WTC11 (cell line): Measurements from ENCODE around the gene PRKG2. TPM values are rescaled to one million over a fixed set of nuclear protein-coding genes. Genes with fewer than 3 reads are reported as not detected.

Experiments used
- ATAC-seq: fragments of 200-7000 bp; cut with Tn5 transposase; 2 replicates; pipeline ENCODE4 v1.10.0; 2021; ENCODE audit warnings: mild to moderate bottlenecking, moderate library complexity
- CTCF ChIA-PET: fragments of 300-600 bp; sonication (Branson Sonifier 250); formaldehyde crosslinking; loops from one replicate; lab custom pipeline; 2021; ENCODE audit warnings: antibody characterized with exemption; lab: Charles Lee
- POLR2A ChIA-PET: fragments of 350-600 bp; sonication (Branson Sonifier 250); formaldehyde crosslinking; loops from one replicate; lab custom pipeline; 2021; ENCODE audit warnings: antibody characterized with exemption; lab: Charles Lee
- DNase-seq: peaks from one replicate; pipeline ENCODE4 v3.0.0; 2021; ENCODE audit warnings: low spot score
- H3K27ac Mint-ChIP-seq: 2 replicates; pipeline ENCODE4 v1.8.0; 2021; ENCODE audit warnings: mixed read lengths
- H3K27me3 Mint-ChIP-seq: 2 replicates; pipeline ENCODE4 v1.8.0; 2021; ENCODE audit warnings: low read depth, mild to moderate bottlenecking, moderate library complexity, mixed read lengths
- H3K36me3 Mint-ChIP-seq: 2 replicates; pipeline ENCODE4 v1.8.0; 2021; ENCODE audit warnings: mixed read lengths
- H3K4me1 Mint-ChIP-seq: 2 replicates; pipeline ENCODE4 v1.8.0; 2022; ENCODE audit warnings: mixed read lengths
- H3K4me3 Mint-ChIP-seq: 2 replicates; pipeline ENCODE4 v1.8.0; 2021; ENCODE audit warnings: mild to moderate bottlenecking, moderate library complexity, mixed read lengths
- H3K9me3 Mint-ChIP-seq: 2 replicates; pipeline ENCODE4 v1.8.0; 2021; ENCODE audit warnings: mixed read lengths
- CREB1 ChIP-seq: sonication (generic); formaldehyde crosslinking; IDR thresholded peaks from 2 replicates; pipeline ENCODE4 v1.8.0; 2023; ENCODE audit warnings: mild to moderate bottlenecking, missing genetic modification reagents
- FOXP4 ChIP-seq: sonication (generic); formaldehyde crosslinking; IDR thresholded peaks from 2 replicates; pipeline ENCODE4 v1.8.0; 2022; ENCODE audit warnings: mild to moderate bottlenecking, missing genetic modification reagents
- GRHL2 ChIP-seq: fragments of 250-450 bp; sonication (Bioruptor Pico); IDR thresholded peaks from 2 replicates; pipeline ENCODE4 v1.8.0; 2022; ENCODE audit warnings: mild to moderate bottlenecking, moderate library complexity; ENCODE audit not compliant: insufficient replicate concordance, severe bottlenecking
- GTF2I ChIP-seq: fragments of 250-450 bp; sonication (Bioruptor Pico); conservative IDR thresholded peaks from 2 replicates; pipeline ENCODE4 v1.4.0; 2021; ENCODE audit warnings: mild to moderate bottlenecking
- JUN ChIP-seq: sonication (generic); formaldehyde crosslinking; IDR thresholded peaks from 2 replicates; pipeline ENCODE4 v1.8.0; 2023; ENCODE audit warnings: mild to moderate bottlenecking, missing genetic modification reagents
- OVOL2 ChIP-seq: fragments of 250-450 bp; sonication (Bioruptor Pico); IDR thresholded peaks from 2 replicates; pipeline ENCODE4 v1.9.0; 2021; ENCODE audit warnings: mild to moderate bottlenecking, borderline replicate concordance
- PRDM15 ChIP-seq: sonication (generic); formaldehyde crosslinking; IDR thresholded peaks from 2 replicates; pipeline ENCODE4 v1.8.0; 2022; ENCODE audit warnings: missing genetic modification reagents
- RELA ChIP-seq: sonication (generic); formaldehyde crosslinking; IDR thresholded peaks from 2 replicates; pipeline ENCODE4 v1.8.1; 2022; ENCODE audit warnings: missing genetic modification reagents, mild to moderate bottlenecking, borderline replicate concordance
- SP1 ChIP-seq: sonication (generic); formaldehyde crosslinking; conservative IDR thresholded peaks from 2 replicates; pipeline ENCODE4 v1.8.1; 2022; ENCODE audit warnings: missing genetic modification reagents
- USF1 ChIP-seq: sonication (generic); formaldehyde crosslinking; IDR thresholded peaks from 2 replicates; pipeline ENCODE4 v1.8.0; 2022; ENCODE audit warnings: mild to moderate bottlenecking, missing genetic modification reagents
- USF2 ChIP-seq: sonication (generic); formaldehyde crosslinking; IDR thresholded peaks from 2 replicates; pipeline ENCODE4 v1.8.1; 2023; ENCODE audit warnings: mild to moderate bottlenecking, missing genetic modification reagents, moderate library complexity
- ZNF138 ChIP-seq: sonication (generic); formaldehyde crosslinking; conservative IDR thresholded peaks from 2 replicates; pipeline ENCODE4 v1.8.1; 2022; ENCODE audit warnings: mild to moderate bottlenecking, moderate library complexity, missing genetic modification reagents
- ZNF219 ChIP-seq: sonication (generic); formaldehyde crosslinking; IDR thresholded peaks from 2 replicates; pipeline ENCODE4 v1.8.0; 2023; ENCODE audit warnings: missing genetic modification reagents, mild to moderate bottlenecking, borderline replicate concordance
- ZNF232 ChIP-seq: sonication (generic); formaldehyde crosslinking; IDR thresholded peaks from 2 replicates; pipeline ENCODE4 v1.8.0; 2022; ENCODE audit warnings: mild to moderate bottlenecking, missing genetic modification reagents
- ZNF317 ChIP-seq: sonication (generic); formaldehyde crosslinking; IDR thresholded peaks from 2 replicates; pipeline ENCODE4 v1.8.1; 2023; ENCODE audit warnings: low read depth, mild to moderate bottlenecking, moderate library complexity, missing genetic modification reagents, borderline replicate concordance
- ZNF425 ChIP-seq: fragments of 250-450 bp; sonication (Bioruptor Pico); conservative IDR thresholded peaks from 2 replicates; pipeline ENCODE4 v1.9.0; 2021; ENCODE audit warnings: mild to moderate bottlenecking
- ZNF532 ChIP-seq: fragments of 250-450 bp; sonication (Bioruptor Pico); IDR thresholded peaks from 2 replicates; pipeline ENCODE4 v1.9.0; 2021; ENCODE audit warnings: mild to moderate bottlenecking, borderline replicate concordance
- ZNF671 ChIP-seq: fragments of 250-450 bp; sonication (Bioruptor Pico); IDR thresholded peaks from 2 replicates; pipeline ENCODE4 v1.8.0; 2021; ENCODE audit warnings: mild to moderate bottlenecking
- total RNA-seq: library from RNA; stranded (reverse); gene quantifications from 3 replicates; pipeline ENCODE4 v1.2.3, GENCODE V29; 2021

PRKG2 gene
- total RNA-seq, 1 experiment from 2014 or later = 2.7 TPM

- H3K4me3 Mint-ChIP-seq = no peak overlapping the region
- no peaks in the 10 kb centered on the region for H3K27me3 Mint-ChIP-seq
- peaks cover 1% of the 10 kb centered on the region; the same call in 1 of the 2 replicates for H3K9me3 Mint-ChIP-seq
- H3K36me3 Mint-ChIP-seq = no peaks in the 10 kb centered on the region
- no peak for ATAC-seq
- no peaks in the 10 kb centered on the region for H3K4me1 Mint-ChIP-seq
- TF ChIP-seq JUN (CRISPR knock-in tag) (no peak), USF2 (CRISPR knock-in tag) (no peak), ZNF425 (CRISPR knock-in tag) (no peak), USF1 (CRISPR knock-in tag) (no peak), ZNF317 (CRISPR knock-in tag) (no peak), ZNF671 (CRISPR knock-in tag) (no peak), OVOL2 (CRISPR knock-in tag) (no peak), ZNF532 (CRISPR knock-in tag) (no peak), ZNF138 (CRISPR knock-in tag) (no peak), ZNF232 (CRISPR knock-in tag) (no peak), FOXP4 (CRISPR knock-in tag) (no peak), GRHL2 (CRISPR knock-in tag) (no peak)
- ChIA-PET POLR2A (no interaction called here), CTCF (interaction anchor here (1.0 kb wide), 1 partner anchor 126 kb away, joined by 3 read pairs; no protein-coding TSS in a partner anchor)
- no peak for DNase-seq
- no peak overlapping the region for H3K27ac Mint-ChIP-seq
Observed at GRCh38 chr4:81196126-81196650, 18.8 kb downstream of the PRKG2 start.

- no peak for ATAC-seq
- ChIA-PET POLR2A (no interaction called here), CTCF (no interaction called here)
- no peak for DNase-seq
- H3K27me3 Mint-ChIP-seq = no peaks in the 10 kb centered on the region
- H3K27ac Mint-ChIP-seq = no peak overlapping the region
- no peak overlapping the region for H3K4me3 Mint-ChIP-seq
- no peaks in the 10 kb centered on the region for H3K4me1 Mint-ChIP-seq
- no peaks in the 10 kb centered on the region for H3K36me3 Mint-ChIP-seq
- H3K9me3 Mint-ChIP-seq = peaks cover 7% of the 10 kb centered on the region
- TF ChIP-seq CREB1 (CRISPR knock-in tag) (no peak), RELA (CRISPR knock-in tag) (no peak), ZNF219 (CRISPR knock-in tag) (no peak), USF1 (CRISPR knock-in tag) (no peak), PRDM15 (CRISPR knock-in tag) (no peak), SP1 (CRISPR knock-in tag) (no peak), GTF2I (CRISPR knock-in tag) (no peak), ZNF317 (CRISPR knock-in tag) (no peak)
Observed at GRCh38 chr4:81195475-81195874, 19.5 kb downstream of the PRKG2 start.
